GM19025 (cell line): Measurements from ENCODE around the gene CKAP2L.

Experiments
- ATAC-seq: cut with Tn5 transposase; IDR thresholded peaks from one replicate; pipeline ENCODE4 v1.9.1; 2021; ENCODE audit warnings: mild to moderate bottlenecking, low read depth, moderate library complexity; ENCODE audit not compliant: unreplicated experiment

Gene CKAP2L

GRCh38 chr2:112768432-112768831 is 4.0 kb upstream of the CKAP2L start:
- no peak for ATAC-seq

GRCh38 chr2:112767693-112768330 is 3.4 kb upstream of the CKAP2L start:
- no peak for ATAC-seq

- ATAC-seq = no peak
Observed at GRCh38 chr2:112765251-112765650, 842 bp upstream of the CKAP2L start.

GRCh38 chr2:112762276-112762675 is 2.1 kb downstream of the CKAP2L start:
- no peak for ATAC-seq

GRCh38 chr2:112760149-112760548 is 4.3 kb downstream of the CKAP2L start:
- no peak for ATAC-seq

GRCh38 chr2:112758711-112759110 is 5.7 kb downstream of the CKAP2L start:
- ATAC-seq = no peak

- no peak for ATAC-seq
Observed at GRCh38 chr2:112757265-112757664, 7.1 kb downstream of the CKAP2L start.

GRCh38 chr2:112756207-112756606 is 8.2 kb downstream of the CKAP2L start:
- no peak for ATAC-seq

- ATAC-seq = no peak
Observed at GRCh38 chr2:112755444-112755843, 9.0 kb downstream of the CKAP2L start.

- no peak for ATAC-seq
Observed at GRCh38 chr2:112754564-112754963, 9.8 kb downstream of the CKAP2L start.

GRCh38 chr2:112752667-112753066 is 11.7 kb downstream of the CKAP2L start:
- ATAC-seq = no peak

- ATAC-seq = no peak
Observed at GRCh38 chr2:112751451-112752197, 12.8 kb downstream of the CKAP2L start.

GRCh38 chr2:112750560-112750843 is 13.9 kb downstream of the CKAP2L start:
- ATAC-seq = no peak

GRCh38 chr2:112749755-112750559 is 14.5 kb downstream of the CKAP2L start:
- peak; percentile 84 for ATAC-seq

GRCh38 chr2:112740527-112740926 is 23.9 kb downstream of the CKAP2L start:
- ATAC-seq = no peak

- no peak for ATAC-seq
Observed at GRCh38 chr2:112737542-112738232, 26.7 kb downstream of the CKAP2L start.

GRCh38 chr2:112733871-112734270 is 30.5 kb downstream of the CKAP2L start:
- no peak for ATAC-seq

- no peak for ATAC-seq
Observed at GRCh38 chr2:112733456-112733855, 31.0 kb downstream of the CKAP2L start.

GRCh38 chr2:112731479-112731878 is 32.9 kb downstream of the CKAP2L start:
- no peak for ATAC-seq

- ATAC-seq = no peak
Observed at GRCh38 chr2:112730791-112731190, 33.6 kb downstream of the CKAP2L start.

- ATAC-seq = no peak
Observed at GRCh38 chr2:112730216-112730615, 34.2 kb downstream of the CKAP2L start.
